Muscle layer of colon (tissue), 2 donors: ENCODE data around the gene TMPRSS13.
"Not testable (repeated sequence)": the region's sequence is repeated elsewhere in the genome, so short reads cannot be mapped to it uniquely, and the experiment has no call there.

Experiments
- H3K27ac ChIP-seq: one replicate; pipeline ENCODE4 v1.7.0; 2013; ENCODE audit warnings: low read depth, mild to moderate bottlenecking, low read length, moderate library complexity
- H3K27me3 ChIP-seq, 2 donors: one replicate each; pipeline ENCODE4 v1.7.0; 2013; ENCODE audit warnings: low read length in 2 of 2, mild to moderate bottlenecking in 2 of 2; ENCODE audit not compliant: insufficient read depth in 2 of 2, control insufficient read depth in 1 of 2
- H3K36me3 ChIP-seq: one replicate; pipeline ENCODE4 v1.7.0; 2013; ENCODE audit warnings: mild to moderate bottlenecking, low read length; ENCODE audit not compliant: insufficient read depth
- H3K4me1 ChIP-seq: one replicate; pipeline ENCODE4 v1.7.0; 2013; ENCODE audit warnings: mild to moderate bottlenecking, low read length; ENCODE audit not compliant: insufficient read depth
- H3K4me3 ChIP-seq, 2 donors: one replicate each; pipeline ENCODE4 v1.7.0; 2013; ENCODE audit warnings: low read length in 2 of 2, low read depth in 1 of 2, mild to moderate bottlenecking in 1 of 2, moderate library complexity in 1 of 2
- H3K9ac ChIP-seq: one replicate; pipeline ENCODE4 v1.7.0; 2013; ENCODE audit warnings: low read length
- H3K9me3 ChIP-seq: one replicate; pipeline ENCODE4 v1.7.0; 2013; ENCODE audit warnings: mild to moderate bottlenecking, low read length
- donor health status: abdominal sarcoma.
- donor health status: Adenocarcinoma of cecum.

TMPRSS13 gene

DNA sequence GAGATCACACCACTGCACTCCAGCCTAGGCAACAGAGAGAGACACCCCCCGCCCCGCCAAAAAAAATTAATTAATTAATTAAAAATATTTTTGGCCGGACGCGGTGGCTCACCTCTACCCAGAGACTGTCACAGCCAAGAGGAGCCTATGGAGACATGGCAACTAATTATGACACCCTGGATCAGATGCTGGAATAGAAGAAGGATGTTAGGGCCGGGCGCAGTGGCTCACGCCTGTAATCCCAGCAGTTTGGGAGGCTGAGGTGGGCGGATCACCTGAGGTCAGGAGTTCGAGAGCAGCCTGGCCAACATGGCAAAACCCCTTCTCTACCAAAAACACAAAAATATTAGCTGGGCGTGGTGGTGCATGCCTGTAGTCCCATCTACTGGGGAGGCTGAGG, 19.3 kb upstream of the TMPRSS13 start:
- H3K27me3 ChIP-seq, H3K27ac ChIP-seq, H3K36me3 ChIP-seq, H3K9me3 ChIP-seq, H3K9ac ChIP-seq, H3K4me3 ChIP-seq, H3K4me1 ChIP-seq: not testable (repeated sequence)

- H3K9me3 ChIP-seq, H3K9ac ChIP-seq, H3K27ac ChIP-seq, H3K27me3 ChIP-seq, H3K4me1 ChIP-seq, H3K4me3 ChIP-seq, H3K36me3 ChIP-seq: not testable (repeated sequence)
Measured at GRCh38 chr11:117947751-117948150, 18.5 kb upstream of the TMPRSS13 start.

GRCh38 chr11:117946842-117947526, 17.8 kb upstream of the TMPRSS13 start:
- Histone ChIP-seq H3K4me1 (no peaks in the 10 kb centered on the region), H3K27me3 (no peaks in the 10 kb centered on the region), H3K27ac (no peak overlapping the region), H3K9ac (no peak overlapping the region), H3K9me3 (no peaks in the 10 kb centered on the region), H3K4me3 (no peak overlapping the region), H3K36me3 (no peaks in the 10 kb centered on the region)

DNA sequence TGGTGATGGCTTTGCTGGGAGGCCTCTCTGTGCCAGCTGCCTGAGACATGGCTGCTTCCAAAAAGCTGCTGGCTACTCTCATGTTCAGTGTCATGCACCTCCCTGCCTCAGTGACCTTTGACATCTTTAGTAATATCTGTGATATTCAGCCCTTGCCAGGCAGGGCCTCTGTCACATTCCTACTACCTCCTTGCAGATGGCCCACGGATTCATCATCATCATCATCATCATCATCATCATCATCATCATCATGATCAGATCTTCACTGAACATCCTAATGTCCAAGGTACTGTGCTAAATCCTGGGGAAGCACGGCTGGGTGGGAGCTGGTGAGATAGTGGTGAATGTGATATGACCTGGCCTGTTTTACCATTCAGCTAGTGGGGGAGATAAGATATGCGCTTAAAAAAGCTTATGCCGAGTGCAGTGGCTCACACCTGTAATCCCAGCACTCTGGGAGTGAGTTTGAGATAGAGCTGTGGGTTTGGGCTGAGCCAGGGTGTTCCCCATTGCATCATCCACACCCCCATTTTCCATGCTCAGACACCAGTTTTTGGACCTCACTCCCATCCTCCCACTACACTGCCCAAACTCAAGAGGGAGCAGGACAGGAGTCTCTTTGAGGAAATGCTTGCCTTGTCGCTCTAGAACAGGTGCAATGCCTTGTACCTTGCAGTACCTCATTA, 17.1 kb upstream of the TMPRSS13 start:
- H3K27ac ChIP-seq, result no peak overlapping the region
- no peak overlapping the region for H3K4me3 ChIP-seq
- H3K9ac ChIP-seq, result no peak overlapping the region
- H3K4me1 ChIP-seq, result no peaks in the 10 kb centered on the region
- H3K27me3 ChIP-seq, result no peaks in the 10 kb centered on the region
- H3K9me3 ChIP-seq, result no peaks in the 10 kb centered on the region
- H3K36me3 ChIP-seq, result no peaks in the 10 kb centered on the region

GRCh38 chr11:117945047-117945810, 16.0 kb upstream of the TMPRSS13 start:
- no peaks in the 10 kb centered on the region for H3K4me1 ChIP-seq
- no peaks in the 10 kb centered on the region for H3K27me3 ChIP-seq
- no peaks in the 10 kb centered on the region for H3K9me3 ChIP-seq
- no peaks in the 10 kb centered on the region for H3K36me3 ChIP-seq
- H3K9ac ChIP-seq, result no peak overlapping the region
- no peak overlapping the region for H3K27ac ChIP-seq
- H3K4me3 ChIP-seq, result no peak overlapping the region

DNA sequence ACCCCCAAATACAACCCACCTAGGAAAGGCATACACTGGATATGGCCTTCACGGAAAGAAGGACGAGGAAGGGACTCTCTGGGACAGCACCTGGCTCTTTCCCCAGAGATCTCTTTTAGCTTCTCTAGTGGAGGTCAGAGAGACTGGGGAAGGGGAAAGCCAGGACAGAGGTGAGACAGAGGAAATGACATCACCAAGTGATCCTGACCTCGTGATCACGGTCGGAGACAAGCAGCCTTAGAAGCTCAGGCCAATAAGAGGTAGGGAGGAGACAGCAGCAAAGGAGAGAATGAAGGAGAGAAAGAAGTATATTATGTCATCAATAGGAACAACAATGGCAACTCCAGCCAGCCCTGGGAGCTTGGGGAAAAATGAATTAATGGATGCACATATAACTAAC, 15.4 kb upstream of the TMPRSS13 start:
- Histone ChIP-seq H3K9me3 (no peaks in the 10 kb centered on the region), H3K36me3 (no peaks in the 10 kb centered on the region), H3K27ac (no peak overlapping the region), H3K4me3 (no peak overlapping the region), H3K27me3 (no peaks in the 10 kb centered on the region), H3K9ac (no peak overlapping the region), H3K4me1 (no peaks in the 10 kb centered on the region)

DNA sequence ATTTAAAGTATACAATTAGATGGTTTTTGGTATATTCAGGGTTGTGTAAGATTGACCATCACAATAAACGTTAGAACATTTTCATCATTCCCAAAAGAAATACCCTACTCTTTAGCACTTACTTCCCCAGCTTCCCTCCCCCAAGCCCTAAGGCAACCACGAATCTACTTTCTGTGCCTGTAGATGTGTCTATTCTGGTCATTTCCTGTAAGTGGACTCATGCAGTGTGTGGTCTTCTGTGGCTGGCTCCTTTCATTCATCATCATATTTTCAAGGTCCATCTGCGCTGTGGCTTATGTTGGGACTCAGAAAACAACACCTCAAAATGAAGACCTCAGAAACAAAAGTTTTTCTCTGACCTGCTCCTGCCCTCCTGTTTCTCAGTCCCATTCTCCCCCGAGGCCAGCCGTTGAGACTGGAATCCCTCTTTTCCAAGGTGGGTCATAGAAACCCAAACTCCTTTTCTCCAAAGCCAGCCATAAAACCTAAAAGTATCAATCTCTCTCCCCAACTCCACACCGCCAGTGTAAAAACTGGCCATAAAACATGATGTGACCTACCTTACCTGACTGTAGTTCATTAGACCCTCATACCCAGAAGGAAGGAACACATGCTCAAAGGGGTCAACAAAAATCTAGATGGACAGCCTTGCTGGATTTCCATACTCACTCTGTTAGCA, 12.9 kb upstream of the TMPRSS13 start:
- no peaks in the 10 kb centered on the region for H3K27me3 ChIP-seq
- no peak overlapping the region for H3K4me3 ChIP-seq
- no peaks in the 10 kb centered on the region for H3K9me3 ChIP-seq
- no peak overlapping the region for H3K27ac ChIP-seq
- no peaks in the 10 kb centered on the region for H3K36me3 ChIP-seq
- H3K9ac ChIP-seq, result no peak overlapping the region
- H3K4me1 ChIP-seq, result no peaks in the 10 kb centered on the region

DNA sequence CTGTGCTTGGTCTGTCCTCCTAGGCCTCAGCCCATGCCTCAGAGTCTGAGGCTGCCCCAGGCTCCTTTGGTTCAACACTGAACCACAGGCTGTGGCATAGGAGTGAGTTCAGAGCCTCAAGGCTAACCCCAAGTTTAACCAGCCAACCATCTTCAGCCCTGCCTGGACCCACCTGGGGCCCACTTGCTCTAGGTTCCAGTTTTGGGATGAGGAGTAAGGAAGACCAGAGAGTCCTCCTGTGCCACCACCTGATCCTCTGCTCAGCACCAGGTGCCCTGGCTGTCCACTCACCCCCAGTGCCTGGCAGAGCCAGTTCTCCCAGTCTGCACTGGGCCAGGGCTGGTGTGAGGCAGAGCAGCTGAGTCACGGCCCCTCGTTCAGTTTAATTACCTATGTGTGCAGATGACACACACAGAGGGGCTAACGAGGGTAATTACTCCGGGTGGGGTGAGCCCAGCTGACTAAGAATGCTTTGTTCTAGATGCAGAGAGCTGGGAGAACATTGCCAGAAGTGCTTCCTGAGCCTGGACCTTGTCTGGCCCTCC, 12.0 kb upstream of the TMPRSS13 start:
- Histone ChIP-seq H3K4me1 (no peaks in the 10 kb centered on the region), H3K27me3 (no peaks in the 10 kb centered on the region), H3K27ac (no peak overlapping the region), H3K4me3 (no peak overlapping the region), H3K36me3 (no peaks in the 10 kb centered on the region), H3K9me3 (no peaks in the 10 kb centered on the region), H3K9ac (no peak overlapping the region)

DNA sequence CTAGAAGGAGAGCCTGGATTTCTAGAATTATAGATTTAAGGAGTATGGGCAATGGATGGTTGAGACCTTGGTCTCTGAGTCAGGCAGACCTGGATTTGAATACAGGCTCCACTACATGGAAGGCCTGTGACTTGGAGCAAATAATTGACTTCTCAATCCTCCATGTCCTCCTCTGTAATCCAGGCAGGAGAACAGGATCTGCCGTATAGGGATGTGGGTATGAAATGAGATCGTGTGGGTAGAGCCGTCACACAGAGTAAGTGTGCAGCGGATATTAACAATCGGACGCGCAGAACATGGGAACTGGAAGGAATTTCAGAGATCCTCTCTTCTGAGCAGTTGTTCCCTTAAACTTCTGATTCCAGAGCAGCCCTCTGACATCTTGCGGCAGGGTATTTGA, 11.5 kb upstream of the TMPRSS13 start:
- Histone ChIP-seq H3K4me1 (no peaks in the 10 kb centered on the region), H3K36me3 (no peaks in the 10 kb centered on the region), H3K27ac (no peak overlapping the region), H3K4me3 (no peak overlapping the region), H3K9me3 (no peaks in the 10 kb centered on the region), H3K9ac (no peak overlapping the region), H3K27me3 (no peaks in the 10 kb centered on the region)

DNA sequence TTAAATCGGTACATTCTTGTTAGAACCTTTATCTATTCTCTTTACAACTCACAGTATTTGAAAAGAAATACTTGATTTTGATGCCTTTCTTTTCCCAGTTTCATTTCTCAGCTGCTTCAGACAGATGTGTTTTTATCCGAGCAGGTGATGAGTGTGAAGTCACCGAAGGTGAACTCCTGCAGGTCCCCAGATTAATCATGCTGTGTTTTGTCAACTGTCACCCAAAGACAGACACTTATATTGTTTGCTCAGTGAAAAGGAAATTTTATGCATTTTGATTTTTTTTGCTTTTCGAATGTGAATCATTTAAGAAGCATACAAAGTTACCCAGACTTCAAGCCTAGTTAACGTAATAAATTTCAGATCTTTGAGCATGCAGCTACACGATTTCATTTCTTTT, 7.8 kb upstream of the TMPRSS13 start:
- H3K27ac ChIP-seq, result no peak overlapping the region
- H3K9ac ChIP-seq, result no peak overlapping the region
- H3K36me3 ChIP-seq, result no peaks in the 10 kb centered on the region
- no peak overlapping the region for H3K4me3 ChIP-seq
- peaks cover 5% of the 10 kb centered on the region for H3K4me1 ChIP-seq
- H3K27me3 ChIP-seq, result no peaks in the 10 kb centered on the region
- no peaks in the 10 kb centered on the region for H3K9me3 ChIP-seq
